ENCODE results near the gene ZNF169. TPM values are rescaled to one million over a fixed set of nuclear protein-coding genes. Genes with fewer than 3 reads are reported as not detected.
"Not testable (repeated sequence)": the region's sequence is repeated elsewhere in the genome, so short reads cannot be mapped to it uniquely, and the experiment has no call there.

Gene ZNF169
- total RNA-seq, 4 donors from 2014 or later, result 1.9 to 18.6 (median 10.3) TPM

GRCh38 chr9:94289691-94290090 lies 30.6 kb downstream of the ZNF169 start:
- no peak for TF ChIP-seq CTCF (IDR thresholded peaks at IDR 0.05)

DNA sequence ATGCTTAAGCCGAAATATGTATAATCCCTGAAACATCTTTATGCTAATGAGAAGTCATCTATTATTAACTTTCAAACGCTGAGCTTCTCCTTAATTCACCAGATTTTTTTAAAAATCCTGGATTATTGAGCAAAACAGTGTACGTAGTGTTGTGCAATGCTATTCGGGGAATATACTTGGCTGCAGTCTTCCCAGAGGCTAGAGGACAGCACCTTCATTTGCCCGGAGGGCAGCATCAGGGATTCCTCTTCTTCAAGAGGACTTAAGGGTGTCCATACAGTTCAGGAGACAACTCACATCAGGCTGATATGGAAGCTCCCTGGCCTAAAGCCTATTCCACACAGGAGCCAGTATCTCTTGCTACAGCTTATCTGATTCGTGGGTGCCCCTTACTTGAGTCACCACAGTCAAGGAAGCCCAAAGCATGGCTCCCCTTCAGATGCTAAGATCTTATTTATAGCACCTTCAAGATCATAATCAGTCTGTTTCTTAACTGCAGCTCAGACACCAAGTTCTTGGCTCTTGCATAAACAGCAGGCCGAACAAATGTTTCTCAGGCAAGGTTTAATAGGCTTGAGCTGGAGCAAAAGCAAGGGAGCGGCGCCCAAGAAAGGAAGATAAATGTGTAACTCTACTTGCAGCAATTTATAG lies 40.0 kb downstream of the ZNF169 start:
- DNase-seq (ENCODE audit: low spot score), result no peak
- no peak for ATAC-seq (ENCODE audit: low FRiP score)
- no peak for TF ChIP-seq CTCF (IDR thresholded peaks at IDR 0.05)

More at GRCh38 chr9:94289691-94290090, 30.6 kb downstream of the ZNF169 start:
- DNase-seq (ENCODE audit: low spot score) (no peak), ATAC-seq (ENCODE audit: low FRiP score) (no peak)

DNA sequence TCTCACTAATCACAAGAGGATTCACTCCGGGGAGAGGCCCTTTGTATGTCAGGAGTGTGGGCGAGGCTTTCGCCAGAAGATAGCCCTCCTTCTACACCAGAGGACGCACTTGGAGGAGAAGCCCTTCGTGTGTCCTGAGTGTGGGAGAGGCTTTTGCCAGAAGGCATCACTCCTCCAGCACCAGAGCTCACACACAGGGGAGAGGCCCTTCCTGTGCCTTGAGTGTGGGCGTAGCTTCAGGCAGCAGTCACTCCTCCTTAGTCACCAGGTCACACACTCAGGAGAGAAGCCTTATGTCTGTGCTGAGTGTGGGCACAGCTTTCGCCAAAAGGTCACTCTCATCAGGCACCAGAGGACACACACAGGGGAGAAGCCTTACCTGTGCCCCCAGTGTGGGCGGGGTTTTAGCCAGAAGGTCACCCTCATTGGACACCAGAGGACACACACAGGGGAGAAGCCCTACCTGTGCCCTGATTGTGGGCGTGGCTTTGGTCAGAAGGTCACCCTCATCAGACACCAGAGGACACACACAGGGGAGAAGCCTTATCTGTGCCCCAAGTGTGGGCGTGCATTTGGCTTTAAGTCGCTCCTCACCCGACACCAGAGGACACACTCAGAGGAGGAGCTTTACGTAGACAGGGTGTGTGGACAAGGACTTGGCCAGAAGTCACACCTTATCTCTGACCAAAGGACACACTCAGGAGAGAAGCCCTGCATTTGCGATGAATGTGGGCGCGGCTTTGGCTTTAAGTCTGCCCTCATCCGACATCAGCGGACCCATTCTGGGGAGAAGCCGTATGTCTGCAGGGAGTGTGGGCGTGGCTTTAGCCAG lies 41.6 kb downstream of the ZNF169 start:
- no peak for ATAC-seq (ENCODE audit: low FRiP score)
- DNase-seq (ENCODE audit: low spot score), result no peak
- no peak for TF ChIP-seq CTCF (IDR thresholded peaks at IDR 0.05)

DNA sequence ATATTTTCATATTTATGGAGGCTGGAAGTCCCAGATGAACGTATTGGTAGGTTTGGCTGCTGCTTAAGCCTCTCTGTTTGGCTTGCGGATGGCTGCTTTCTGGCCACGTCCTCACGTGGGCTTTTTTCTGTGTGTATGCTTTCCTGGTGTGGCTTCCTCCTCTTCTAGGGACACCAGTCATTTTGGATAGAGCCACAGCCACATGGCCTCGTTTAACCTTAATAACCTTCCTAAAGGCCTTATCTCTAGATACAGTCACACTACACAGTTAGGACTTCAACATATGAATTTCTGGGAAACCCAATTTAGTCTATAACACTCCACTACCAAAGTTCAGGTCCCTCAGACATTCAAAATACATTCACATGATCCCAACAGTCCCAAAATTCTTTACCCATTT lies 42.5 kb downstream of the ZNF169 start:
- no peak for TF ChIP-seq CTCF (IDR thresholded peaks at IDR 0.05)
- ATAC-seq (ENCODE audit: low FRiP score) (no peak), DNase-seq (ENCODE audit: low spot score) (no peak)

- DNase-seq (ENCODE audit: low spot score) (no peak), ATAC-seq (ENCODE audit: low FRiP score) (no peak)
- no peak for TF ChIP-seq CTCF (IDR thresholded peaks at IDR 0.05)
Measured at GRCh38 chr9:94302426-94302825, 43.3 kb downstream of the ZNF169 start.

DNA sequence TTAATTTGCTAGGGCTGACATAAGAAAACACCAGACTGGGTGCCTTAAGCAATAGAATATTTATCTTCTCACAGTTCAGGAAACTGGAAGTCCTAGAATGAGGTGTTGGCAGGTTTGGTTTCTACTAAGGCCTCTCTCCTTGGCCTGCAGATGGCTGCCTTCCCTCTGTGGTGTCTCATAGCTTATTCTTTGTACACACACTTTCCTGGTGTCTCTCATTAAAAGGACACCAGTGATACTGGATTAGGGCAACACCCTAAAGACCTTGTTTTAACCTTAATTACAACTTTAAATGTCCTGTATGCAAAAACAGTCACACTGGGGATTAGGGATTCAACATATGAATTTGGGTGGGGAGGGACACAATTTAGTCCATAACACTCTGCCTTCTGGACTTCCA lies 44.2 kb downstream of the ZNF169 start:
- DNase-seq (ENCODE audit: low spot score), result no peak
- no peak for ATAC-seq (ENCODE audit: low FRiP score)
- TF ChIP-seq CTCF (IDR thresholded peaks at IDR 0.05), result no peak

DNA sequence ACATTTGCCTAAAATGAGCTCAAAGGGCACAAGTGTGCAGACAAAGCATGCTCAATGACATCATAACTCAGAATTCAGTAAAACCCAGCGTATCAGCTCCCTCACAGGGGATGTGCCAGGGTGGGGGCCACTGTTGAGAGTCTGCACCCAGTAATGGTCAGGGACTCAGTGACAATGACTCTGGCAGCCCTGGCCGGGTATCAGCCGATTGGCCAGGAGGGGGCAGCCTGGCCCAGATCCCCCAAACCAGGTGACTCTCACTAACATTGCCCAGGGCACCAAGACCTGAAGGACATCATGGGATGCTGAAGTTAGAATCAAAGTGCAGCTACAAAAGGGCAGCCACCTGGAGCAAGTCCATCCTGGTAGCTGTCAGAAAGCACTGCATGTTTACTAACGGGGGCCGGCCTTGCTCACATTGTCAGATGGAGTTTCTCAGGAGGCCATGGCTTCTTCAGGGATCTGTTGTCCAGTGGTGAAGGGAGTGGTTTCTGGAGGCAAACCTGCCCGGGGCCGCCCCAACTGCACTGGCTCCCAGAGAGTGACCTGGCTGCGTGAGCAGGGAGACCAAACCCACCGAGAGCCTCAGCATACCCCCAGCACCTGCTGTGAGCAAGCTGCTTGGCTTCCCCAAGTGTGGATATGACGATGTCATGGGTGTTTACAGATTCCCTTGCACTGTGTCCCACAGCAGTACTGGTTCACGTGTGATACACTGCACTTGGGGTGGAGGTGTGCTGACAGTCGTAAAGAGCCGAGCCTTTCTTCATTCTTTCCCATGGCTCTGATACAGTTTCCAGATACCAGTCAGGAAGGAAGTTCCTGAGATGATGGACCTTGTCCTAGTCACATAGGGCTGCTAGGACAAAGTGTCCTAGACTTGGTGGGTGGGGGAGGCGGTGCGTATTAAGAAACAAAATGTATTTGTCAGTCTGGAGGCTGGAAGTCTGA lies 56.2 kb downstream of the ZNF169 start:
- ATAC-seq (ENCODE audit: low FRiP score); DNase-seq (ENCODE audit: low spot score): not testable (repeated sequence)

DNA sequence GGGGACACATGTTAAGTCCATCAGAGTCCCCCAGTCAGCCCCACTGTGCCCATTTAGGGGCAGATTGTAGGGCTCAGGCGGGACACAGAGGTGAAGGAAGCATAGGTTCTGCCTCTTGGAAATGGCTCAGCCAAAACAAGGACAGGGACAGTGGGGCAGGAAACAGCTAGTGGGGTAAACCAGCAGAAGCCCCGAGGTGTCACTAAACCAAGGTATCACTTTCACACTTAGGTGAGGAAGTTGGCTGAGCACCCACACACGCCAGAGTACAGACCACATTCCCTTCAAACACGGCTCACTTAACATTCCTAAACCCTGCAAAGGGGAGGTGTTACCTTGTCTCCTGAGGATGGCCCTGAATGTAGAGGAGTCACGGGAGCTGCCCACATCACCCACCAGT lies 57.1 kb downstream of the ZNF169 start:
- ATAC-seq (ENCODE audit: low FRiP score), result not testable (repeated sequence)

GRCh38 chr9:94317949-94318657 lies 59.0 kb downstream of the ZNF169 start:
- DNase-seq (ENCODE audit: low spot score); ATAC-seq (ENCODE audit: low FRiP score): not testable (repeated sequence)

More for the DNA sequence above, 57.1 kb downstream of the ZNF169 start:
- DNase-seq (ENCODE audit: low spot score), result not testable (repeated sequence)

- not testable (repeated sequence) for DNase-seq (ENCODE audit: low spot score); ATAC-seq (ENCODE audit: low FRiP score)
Measured at GRCh38 chr9:94322342-94322940, 63.3 kb downstream of the ZNF169 start.

All from omental fat pad (tissue), 4 donors.